Left colon (tissue), 2 donors: ENCODE results near the gene NAP1L4. TPM values are rescaled to one million over a fixed set of nuclear protein-coding genes. Genes with fewer than 3 reads are reported as not detected.

Source experiments
- ATAC-seq: fragments of 200-7000 bp; cut with Tn5 transposase; one replicate; pipeline ENCODE4 v1.9.1; 2020; ENCODE audit warnings: mild to moderate bottlenecking, moderate library complexity
- DNase-seq, 2 donors: peaks; one replicate each; pipeline ENCODE4 v3.0.0-alpha.2; 2020
- intact Hi-C, 2 donors: fragments of 100-400 bp; cut with DNase I in 1 of 2; cut with micrococcal nuclease in 1 of 2; formaldehyde crosslinking; loops; one replicate each; pipeline versions ENCODE4 v1.11.2 to v1.14.0; 2022; cut with DNase I, micrococcal nuclease
- total RNA-seq, 2 donors: library from RNA; stranded (reverse); fragmentation: NEBNext Ultra II Directional; extraction: Animal tissue kit (Norgen Biotek cat#: 25700); gene quantifications; one replicate each; pipeline ENCODE4 v1.2.1, GENCODE V29; 2021
- donor health status: DM: no; HTN: no; CAD: no.
- donor health status: DM: yes; HTN: yes; CAD: no.

The NAP1L4 gene
- total RNA-seq, 2 donors from 2014 or later = 88.8 to 103 TPM

DNA sequence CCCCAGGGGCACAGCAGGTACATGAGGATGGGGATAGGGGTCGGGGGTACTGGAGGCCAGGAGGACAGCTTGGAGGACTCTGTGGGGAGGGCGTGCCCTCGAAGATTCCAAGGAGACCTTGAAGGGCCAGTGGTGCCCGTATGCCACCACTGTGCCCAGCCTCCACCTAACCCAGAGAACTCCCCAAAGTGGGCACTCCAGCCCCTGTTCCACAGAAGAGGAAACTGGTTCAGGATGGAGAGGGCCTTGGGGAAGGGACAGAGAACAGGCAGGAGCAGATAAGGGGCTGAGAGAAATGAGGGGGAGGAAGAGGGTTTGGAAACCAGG, 60.7 kb downstream of the NAP1L4 start:
- intact Hi-C loops = no loop called here
- no peak for ATAC-seq

DNA sequence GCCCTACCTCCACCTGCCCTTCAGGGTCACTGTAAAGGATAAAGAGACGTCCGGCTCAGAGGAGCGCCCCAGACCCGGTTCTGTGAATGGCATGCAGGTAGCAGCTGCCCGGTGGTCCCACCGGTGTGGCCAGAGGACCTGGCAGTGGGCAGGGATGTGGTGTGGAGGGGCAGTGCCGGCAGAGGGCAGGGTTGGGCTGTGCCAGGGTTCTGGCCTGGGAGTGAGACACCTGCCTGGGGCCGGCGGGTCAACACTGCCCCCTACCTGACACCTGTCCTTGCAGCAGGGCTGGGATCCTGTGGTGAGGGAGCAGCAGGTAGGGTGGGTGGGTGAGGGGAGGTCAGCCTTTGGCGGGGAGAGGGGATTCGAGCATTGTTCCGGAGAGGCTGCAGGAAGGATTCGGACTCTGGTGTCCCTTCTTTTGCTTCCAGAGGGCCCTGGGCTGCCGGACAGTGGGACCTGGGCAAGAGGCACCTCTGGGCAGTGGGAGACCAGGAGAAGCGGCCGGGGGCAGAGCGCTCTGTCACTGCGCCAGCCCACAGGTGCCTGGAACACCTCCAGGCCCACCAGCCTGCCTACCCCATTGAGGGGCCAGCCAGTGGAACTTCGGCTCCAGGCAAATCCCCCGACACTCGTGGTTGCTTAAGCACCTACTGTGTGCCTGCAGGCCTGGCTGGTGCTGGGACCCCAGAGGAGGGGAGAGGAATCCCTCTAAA, 61.3 kb downstream of the NAP1L4 start:
- ATAC-seq (peak; percentile 61), DNase-seq (peak; percentile 90 to 91)
- intact Hi-C loops = no loop called here

More for the DNA sequence above, 60.7 kb downstream of the NAP1L4 start:
- no peak for DNase-seq

DNA sequence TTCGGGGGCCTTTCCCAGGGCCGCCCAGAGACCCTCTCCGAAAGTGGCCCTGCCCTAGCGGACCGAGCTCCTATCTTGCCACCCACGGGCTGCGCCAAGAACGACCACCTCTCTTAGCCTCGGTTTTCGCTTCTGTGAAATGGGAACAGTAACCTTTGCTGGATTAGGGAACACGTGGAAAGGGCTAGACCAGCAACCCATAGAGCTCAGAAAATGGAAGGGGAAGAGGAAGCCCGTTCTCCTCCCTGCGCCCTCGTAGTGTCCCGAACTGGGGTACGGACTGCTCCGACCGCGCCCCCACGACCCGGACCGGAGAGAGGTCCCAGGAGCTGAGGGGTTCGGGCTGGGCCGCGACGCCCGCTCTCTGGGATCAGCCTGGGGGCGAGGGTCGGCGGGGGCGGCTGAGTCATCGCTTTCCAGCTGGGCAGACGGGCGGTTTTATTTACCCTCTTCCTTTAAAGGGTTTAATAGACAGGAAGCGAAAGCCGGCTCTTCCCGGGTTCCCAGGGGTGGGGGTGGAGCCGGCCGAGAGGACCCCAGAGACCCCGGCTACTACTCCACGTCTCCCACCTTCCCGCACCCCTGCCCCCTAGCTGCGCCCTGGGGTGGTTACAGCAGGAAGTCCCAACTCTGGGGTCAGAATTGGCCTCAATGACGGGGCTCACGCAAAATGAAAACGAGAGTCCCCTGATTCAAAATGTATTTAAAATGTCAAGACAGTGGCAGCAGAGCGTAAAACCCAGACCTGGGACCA, 62.0 kb downstream of the NAP1L4 start:
- intact Hi-C loops = no loop called here
- DNase-seq (peak; percentile 77 to 79), ATAC-seq (peak; percentile 45)

DNA sequence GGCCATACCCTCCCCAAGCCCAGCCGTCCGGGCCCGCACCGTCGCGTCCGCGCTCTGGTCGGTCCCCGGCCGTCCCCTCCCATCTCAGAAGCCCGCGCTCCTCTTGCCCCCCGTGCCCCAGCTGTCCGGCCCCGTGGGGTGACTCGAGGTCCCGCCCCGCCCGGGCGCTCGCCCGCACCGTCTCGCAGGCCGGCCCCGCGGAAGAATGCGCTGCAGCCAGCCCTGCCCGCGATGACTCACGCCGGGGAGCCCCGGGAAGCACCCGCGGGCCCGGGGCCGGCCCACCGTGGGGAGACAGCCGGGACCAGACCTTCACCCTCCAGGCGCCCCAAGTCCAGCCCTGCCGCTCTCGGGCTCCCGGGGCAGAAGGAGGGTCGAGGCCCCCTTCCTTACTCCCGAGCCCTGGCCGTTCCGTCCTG, 62.6 kb downstream of the NAP1L4 start:
- DNase-seq (peak; percentile 80 to 83), ATAC-seq (peak; percentile 60)
- intact Hi-C loops = no loop called here

DNA sequence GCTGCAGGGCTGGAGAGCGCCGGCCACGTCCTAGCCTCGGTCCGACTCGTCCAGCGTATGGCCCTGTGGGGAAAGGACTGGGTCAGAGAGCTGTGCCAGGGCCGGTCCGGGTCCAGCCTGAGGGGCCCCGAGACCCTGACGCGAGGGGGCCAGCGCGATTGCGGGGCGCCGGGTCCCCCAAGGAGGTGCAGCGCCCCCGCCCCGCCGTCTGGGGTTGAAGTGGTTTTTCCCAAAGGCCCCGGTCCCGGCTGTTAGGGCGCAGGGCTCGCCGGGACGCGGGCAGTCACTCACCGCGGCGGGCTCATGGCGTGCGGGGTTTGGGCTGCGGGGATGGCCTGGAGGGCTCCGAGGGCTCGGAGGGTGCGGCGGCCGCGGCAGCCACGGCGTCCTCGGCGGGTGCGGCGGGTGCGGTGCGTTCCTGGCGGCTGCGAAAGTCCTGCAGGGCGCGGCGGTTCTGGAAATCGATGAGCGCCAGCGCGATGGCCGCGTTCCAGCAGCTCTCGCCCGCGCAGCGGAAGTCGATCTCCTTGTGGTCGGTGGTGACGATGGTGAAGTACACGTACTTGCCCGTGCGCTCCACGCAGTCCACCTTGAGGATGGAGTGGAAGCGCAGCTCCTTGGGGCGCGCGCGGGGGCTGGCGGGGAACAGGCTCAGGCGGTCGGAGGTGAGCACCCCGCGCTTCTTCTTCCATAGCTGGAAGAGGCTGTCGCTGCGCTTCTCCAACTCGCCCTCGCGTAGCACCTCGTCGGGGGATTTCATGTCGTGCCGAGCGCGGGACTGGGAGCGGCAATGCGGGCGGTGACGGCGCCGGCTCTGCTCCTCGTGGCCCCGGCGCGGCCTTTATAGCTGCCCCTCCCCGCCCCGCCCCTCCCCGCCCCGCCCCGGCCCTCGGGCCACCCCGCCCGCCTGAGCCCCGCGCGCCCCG, 63.3 kb downstream of the NAP1L4 start, which contains the start of gene PHLDA2:
Gene PHLDA2, minus strand, starts transcription at position 816 of the 926 bp plus-strand sequence. Its CDS starts 56 bp downstream, at position 760.
- DNase-seq (peak; percentile 59 to 77), ATAC-seq (peak; percentile 44)
- intact Hi-C loops = no loop called here

DNA sequence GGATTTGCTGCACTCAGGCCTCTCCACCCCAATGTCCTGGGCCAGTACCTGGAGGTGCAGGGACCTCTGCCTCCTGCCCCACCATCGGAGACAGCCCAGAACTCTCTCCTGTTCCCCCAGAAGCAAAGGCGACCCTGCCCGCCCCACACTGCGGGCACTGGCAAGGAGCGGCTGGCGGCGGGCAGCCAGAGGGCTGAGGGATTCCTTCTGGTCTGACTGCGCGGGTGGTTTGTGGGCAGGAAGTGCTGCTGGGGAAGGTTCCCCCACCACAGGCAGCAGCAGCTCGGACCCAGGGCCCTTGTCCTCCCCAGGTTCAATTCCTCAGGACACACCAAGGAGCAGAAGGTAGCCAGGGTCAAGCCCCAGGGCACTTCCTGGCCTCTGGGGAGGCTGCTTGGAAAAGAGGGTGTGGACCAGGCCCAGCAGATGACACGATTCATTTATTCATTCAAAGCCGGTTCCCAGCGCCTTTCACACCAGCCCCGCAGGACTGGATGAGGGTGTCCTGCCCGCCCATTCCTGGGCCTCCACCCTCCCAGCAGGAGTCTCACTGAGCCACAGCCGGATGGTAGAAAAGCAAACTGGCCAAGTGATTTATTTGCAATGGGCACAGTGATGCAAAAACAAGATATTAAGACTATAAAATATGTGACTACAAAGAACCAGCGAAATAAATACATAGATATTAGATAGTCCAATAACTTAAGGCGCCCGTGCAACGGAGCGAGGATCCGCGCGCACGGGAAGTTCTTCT, 64.1 kb downstream of the NAP1L4 start:
- DNase-seq (peak; percentile 58 to 75), ATAC-seq (peak; percentile 14)
- intact Hi-C loops = no loop called here

DNA sequence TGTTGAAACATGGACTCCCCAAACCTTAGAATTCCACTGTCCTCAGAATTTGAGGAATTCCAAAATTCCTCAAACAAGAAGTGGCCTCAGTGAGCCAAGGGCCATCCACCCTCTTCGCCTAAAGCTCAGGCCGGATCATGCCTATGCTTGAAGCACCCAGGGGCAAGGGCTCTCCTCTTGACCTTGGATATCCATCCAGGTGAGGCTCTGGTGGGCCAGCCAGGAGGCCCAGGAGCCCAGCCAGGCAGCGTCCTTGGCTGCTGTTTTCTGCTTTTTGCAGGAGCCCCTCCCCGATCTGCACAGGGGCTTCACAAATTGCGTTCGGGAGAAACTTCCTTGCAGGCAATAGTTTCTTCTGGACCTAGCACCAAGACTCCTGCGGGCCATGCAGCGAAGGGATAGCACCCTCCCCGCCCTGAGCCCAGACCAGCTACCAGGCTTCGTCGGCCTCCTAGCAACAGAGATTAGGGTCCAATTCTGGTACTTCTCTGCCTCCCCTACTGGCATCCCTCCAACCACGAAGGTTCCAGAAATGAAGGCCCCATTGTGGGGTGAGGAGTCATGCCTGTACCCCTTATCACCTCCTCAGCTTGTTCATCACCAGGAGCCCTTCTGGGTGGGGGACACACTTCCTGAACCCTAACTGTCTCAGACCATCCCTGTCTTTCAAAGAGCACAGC, 64.9 kb downstream of the NAP1L4 start:
- ATAC-seq (no peak), DNase-seq (peak in 1 of 2 donors; percentile 8)
- intact Hi-C loops = no loop called here

DNA sequence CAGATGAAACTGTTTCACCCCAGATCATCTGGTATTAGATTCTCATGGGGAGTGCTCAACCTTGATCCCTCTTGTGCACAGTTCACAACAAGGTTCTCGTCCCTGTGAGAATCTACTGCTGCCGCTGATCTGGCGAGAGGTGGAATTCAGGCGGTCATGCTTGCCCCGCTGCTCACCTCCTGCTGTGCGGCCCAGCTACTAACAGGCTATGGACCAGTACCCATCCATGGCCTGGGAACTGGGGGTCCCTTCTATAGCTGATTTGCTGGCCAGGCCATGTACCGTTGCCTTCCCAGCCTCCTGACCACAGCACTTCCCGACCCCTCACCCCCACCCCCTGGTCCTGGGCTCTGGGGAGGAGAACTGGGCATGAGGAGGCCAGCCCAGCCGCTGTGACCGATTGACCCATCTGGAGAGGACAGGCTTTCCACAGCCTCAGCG, 65.5 kb downstream of the NAP1L4 start:
- DNase-seq = peak in 1 of 2 donors; percentile 7
- intact Hi-C loops = no loop called here
- no peak for ATAC-seq

DNA sequence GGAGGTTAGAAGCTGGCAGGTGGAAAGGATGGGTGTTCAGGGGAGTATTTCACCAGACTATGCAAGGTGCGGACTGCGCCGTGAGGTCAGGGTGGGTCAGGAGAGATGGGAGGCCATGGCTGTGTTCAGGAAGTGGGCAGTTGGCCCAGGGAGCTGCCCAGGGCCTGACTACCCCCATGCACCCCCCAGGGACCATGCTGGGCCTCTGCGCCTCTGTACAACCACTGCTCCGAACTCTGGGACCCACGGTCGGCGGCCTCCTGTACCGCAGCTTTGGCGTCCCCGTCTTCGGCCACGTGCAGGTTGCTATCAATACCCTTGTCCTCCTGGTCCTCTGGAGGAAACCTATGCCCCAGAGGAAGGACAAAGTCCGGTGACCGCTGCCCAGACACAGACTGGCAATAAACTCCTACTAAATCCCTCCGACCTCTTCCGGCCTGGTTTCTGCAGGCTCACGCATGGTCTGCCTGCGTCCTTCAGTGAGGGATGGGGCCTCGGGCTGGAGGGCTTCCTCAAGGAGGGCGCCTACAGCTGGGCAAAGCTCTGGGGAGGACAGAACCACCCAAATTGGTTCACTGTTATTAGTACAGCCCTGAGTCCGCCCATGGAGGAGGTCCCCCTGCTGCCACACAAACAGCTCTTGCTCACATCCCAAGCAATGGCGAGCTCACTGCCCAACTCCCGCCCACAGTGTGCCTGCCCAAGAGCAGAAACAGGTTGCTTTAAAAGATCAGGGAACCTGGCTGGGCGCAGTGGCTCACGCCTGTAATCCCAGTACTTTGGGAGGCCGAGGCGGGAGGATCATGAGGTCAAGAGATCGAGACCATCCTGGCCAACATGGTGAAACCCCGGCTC, 67.1 kb downstream of the NAP1L4 start:
- ATAC-seq (peak; percentile 37), DNase-seq (peak; percentile 63 to 78)
- intact Hi-C loops = no loop called here

DNA sequence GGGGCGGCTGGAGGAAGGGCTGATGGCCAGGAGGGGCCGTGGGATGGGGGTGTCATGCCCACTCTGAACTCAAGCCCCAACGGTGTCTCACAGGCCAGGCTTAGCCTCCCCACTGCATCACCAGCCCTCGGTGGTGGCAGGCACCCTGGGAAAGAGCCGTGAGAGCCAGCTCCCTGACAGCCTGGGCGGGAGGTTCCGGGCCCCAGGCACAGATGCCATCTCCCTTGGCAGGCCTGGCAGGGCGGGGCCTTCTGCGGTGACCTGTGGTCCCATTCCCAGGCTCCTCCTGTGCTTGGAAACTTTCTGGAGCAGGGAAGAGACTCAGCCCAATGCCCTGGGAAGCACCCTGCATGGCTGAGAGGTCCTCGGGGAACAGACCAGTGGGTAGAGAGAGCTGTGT, 67.7 kb downstream of the NAP1L4 start:
- DNase-seq (peak; percentile 85 to 89), ATAC-seq (peak; percentile 71)
- intact Hi-C loops = no loop called here

DNA sequence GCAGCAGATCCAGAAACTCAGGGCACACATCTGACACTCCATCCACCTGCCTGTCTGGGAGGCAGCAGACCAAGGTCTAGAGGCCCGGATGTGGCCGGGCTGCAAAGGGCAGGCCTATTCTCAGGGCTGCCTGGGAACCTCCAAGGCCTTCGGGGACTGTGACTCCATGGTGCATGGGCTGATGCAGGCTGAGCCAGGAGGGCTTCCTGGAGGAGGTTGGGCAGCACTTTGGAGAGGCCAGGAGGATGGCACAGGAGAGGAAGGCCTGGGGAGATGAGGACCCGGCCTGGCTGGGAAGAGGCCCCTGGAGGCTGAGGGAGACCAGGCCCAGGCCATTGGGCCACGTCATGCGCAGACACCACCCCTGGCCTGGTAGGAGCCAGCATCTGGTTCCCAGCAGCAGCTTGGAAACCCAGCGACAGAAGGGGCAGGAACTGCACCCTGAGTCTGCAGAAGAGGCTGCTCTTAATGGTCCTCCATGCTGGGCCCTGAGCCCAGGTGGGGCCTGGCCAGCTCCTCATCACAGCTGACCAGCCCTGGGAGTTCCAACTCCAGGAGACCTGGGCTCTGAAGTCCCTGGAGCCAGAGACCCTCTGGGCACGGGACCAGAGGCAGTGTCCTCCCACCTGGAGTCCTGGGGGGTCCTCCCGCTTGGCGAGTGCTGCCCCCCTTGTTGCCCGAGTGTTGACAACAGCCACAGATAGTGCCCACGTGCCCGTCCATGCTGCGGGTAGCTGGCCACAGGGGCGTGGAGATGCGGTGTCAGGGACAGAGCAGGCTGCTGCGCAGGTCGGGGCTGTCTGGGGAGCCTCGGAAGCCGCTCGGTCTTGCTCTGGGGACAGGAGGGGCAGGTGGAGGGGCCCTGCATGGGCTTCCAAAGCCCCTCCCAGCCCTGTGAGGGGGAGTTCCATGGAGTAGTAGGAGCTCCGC, 68.4 kb downstream of the NAP1L4 start:
- ATAC-seq (peak; percentile 0), DNase-seq (no peak)
- intact Hi-C loops = no loop called here

DNA sequence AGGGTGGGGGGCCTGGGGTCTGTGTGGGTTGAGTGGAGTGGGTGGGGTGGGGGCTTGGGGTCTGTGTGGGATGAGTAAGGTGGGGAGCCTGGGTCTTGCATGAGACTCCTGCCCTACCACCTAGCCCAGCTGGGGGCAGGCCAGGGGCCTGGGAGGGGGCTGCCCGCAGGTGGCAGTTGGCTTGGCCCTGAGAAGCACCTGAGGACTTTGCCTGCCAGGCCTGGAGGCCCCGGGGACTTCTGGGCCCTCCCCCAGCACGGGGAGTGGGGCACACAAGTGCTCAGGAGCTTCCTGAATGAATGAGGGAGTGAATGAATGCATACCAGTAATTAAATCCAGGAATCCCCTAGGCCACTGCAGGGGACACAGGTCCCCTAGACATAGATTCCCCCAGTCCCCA, 69.5 kb downstream of the NAP1L4 start:
- intact Hi-C loops = no loop called here
- no peak for ATAC-seq
- DNase-seq = no peak

DNA sequence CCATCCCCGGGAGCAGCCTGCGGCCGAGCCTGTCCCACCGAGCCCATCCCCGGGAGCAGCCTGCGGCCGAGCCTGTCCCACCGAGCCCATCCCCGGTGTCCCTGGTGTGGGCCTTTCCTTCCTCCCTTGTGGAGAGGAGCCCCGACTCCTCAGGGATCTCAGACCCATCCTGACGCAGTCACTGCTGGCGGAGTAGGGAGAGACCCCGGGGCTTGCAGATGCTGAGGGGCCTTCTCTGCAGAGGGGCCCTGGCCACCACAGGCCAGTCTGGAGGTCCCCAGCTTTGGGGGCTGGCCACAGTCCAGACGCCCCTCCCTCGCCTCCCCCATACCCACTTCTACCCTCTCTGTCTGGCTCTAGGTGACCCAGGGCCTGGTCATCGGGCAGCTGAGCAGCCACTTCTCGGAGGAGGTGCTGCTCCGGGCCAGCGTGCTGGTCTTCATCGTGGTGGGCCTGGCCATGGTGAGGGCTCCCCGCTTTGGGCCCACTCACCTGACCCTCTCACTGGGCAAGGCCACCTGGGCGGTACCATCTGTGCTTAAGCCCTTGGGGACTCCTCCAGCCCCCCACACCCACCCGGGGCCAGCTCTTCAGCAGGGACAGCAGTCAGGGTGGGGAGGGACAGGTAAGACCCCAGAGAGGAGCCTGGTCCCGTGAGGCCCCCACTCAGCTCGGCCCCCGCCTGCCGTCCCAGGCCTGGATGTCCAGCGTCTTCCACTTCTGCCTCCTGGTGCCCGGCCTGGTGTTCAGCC, 70.2 kb downstream of the NAP1L4 start:
- ATAC-seq (no peak), DNase-seq (no peak)
- intact Hi-C loops = no loop called here

DNA sequence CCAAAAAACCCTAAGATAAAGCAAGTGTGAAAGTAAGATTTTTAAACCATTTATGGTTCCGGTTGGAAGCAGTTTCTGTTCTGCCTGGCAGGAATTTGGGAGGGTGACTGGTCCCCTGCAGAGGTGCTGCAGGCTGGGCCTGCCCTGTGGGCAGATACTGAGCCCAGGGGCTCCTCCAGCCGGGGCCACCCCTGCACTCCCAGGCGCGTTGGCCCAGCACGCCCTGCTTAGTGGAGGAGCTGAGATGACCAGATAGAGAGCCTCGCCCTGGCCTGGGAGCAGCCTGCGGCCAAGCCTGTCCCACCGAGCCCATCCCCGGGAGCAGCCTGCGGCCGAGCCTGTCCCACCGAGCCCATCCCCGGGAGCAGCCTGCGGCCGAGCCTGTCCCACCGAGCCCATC, 70.9 kb downstream of the NAP1L4 start:
- no peak for ATAC-seq
- intact Hi-C loops = no loop called here
- no peak for DNase-seq

DNA sequence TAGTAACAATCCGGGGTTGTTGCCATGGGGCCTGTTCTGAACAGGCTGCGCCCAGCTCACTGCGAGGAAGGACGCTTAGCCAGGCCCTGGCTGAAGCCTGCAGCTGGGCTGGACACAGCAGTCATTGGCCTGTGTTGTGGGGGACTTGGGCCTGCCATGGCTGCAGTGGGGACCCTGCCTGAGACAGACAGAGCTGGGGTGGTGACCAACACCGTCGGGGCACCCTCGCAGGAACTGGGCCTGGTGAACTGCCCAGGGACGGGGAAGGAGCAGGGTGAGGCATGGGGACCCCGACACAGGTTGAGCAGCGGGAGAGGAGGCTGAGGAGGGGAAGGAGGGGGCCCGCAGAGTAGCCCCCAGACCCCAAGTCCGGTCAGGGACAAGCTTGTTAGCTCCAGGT, 71.8 kb downstream of the NAP1L4 start:
- DNase-seq (no peak), ATAC-seq (no peak)
- intact Hi-C loops = no loop called here
